Transverse colon (tissue), 4 donors: ENCODE measurements around the gene UTP25. TPM values are rescaled to one million over a fixed set of nuclear protein-coding genes. Genes with fewer than 3 reads are reported as not detected.

Source experiments
- DNase-seq: peaks from one replicate; pipeline ENCODE4 v3.0.0-alpha.2; 2019
- H3K27ac ChIP-seq, 4 donors: fragments of 200-600 bp; sonication (generic); 2 replicates each; pipeline ENCODE4 v1.5.1; 2016 to 2018; ENCODE audit warnings: inconsistent platforms in 4 of 4
- H3K27me3 ChIP-seq: fragments of 200-600 bp; sonication (generic); 2 replicates; pipeline ENCODE4 v1.5.1; 2017; ENCODE audit warnings: inconsistent platforms
- H3K36me3 ChIP-seq, 4 donors: fragments of 200-600 bp; sonication (generic); 2 replicates each; pipeline ENCODE4 v1.5.1; 2017 to 2019; ENCODE audit warnings: inconsistent platforms in 4 of 4
- H3K4me1 ChIP-seq, 4 donors: fragments of 200-600 bp; sonication (generic); 2 replicates each; pipeline ENCODE4 v1.5.1; 2017 to 2020; ENCODE audit warnings: inconsistent platforms in 4 of 4
- H3K4me3 ChIP-seq, 4 donors: fragments of 200-600 bp; sonication (generic); 1 replicate in 1 of 4; 2 replicates in 3 of 4; pipeline versions ENCODE4 v1.5.1 to v1.6.1; 2017 to 2019; ENCODE audit warnings: inconsistent platforms in 4 of 4
- H3K9me3 ChIP-seq, 2 donors: fragments of 200-600 bp; sonication (generic); 2 replicates each; pipeline ENCODE4 v1.5.1; 2017 to 2019; ENCODE audit warnings: inconsistent platforms in 2 of 2
- EP300 ChIP-seq: sonication (generic); formaldehyde crosslinking; IDR thresholded peaks from one replicate; pipeline ENCODE4 v1.6.1; 2017; ENCODE audit warnings: antibody characterized with exemption, low read depth
- POLR2A ChIP-seq: fragments of 450-650 bp; IDR thresholded peaks from one replicate; pipeline ENCODE4 v1.6.1; 2016; ENCODE audit warnings: antibody characterized with exemption, mild to moderate bottlenecking, moderate library complexity
- POLR2AphosphoS5 ChIP-seq, 3 donors: sonication (generic); formaldehyde crosslinking; IDR thresholded peaks; one replicate each; pipeline ENCODE4 v1.6.1; 2016; ENCODE audit warnings: antibody characterized with exemption in 3 of 3
- WGBS, 2 donors: methylation state at CpG; one replicate each; pipeline ENCODE4 v1.1.5; 2018; ENCODE audit warnings: low coverage in 1 of 2; 5-methylcytosine and 5-hydroxymethylcytosine counted together
- in situ Hi-C, 4 donors: fragments of 200-750 bp; cut with MboI; loops; one replicate each; pipeline versions ENCODE4 v1.15.0 to v1.15.1; 2017; ENCODE audit warnings: low sequenced_read_pairs in 3 of 4, low pct_ligation_motif_present in 1 of 4, low pct_unique_long_range_greater_than_20kb in 1 of 4
- intact Hi-C: fragments of 100-400 bp; cut with DNase I; formaldehyde crosslinking; loops from one replicate; pipeline ENCODE4 v1.15.1; 2023; ENCODE audit warnings: low total_unique reads
- total RNA-seq, 4 donors: library from RNA; depleted of rRNA; stranded (reverse); fragments of >200 nt; gene quantifications; one replicate each; pipeline ENCODE4 v1.1.0, GENCODE V29; 2016
- TF ChIP-seq, protein P1 (sequence below), 5 experiments: fragments of 200-600 bp in 3 of 5; fragments of 450-650 bp in 2 of 5; sonication (generic) in 3 of 5; IDR thresholded peaks; 1 replicate in 2 of 5; 2 replicates in 3 of 5; pipeline ENCODE4 v1.5.1; 2016 to 2017; ENCODE audit warnings: antibody characterized with exemption in 5 of 5, inconsistent platforms in 3 of 5, mild to moderate bottlenecking in 2 of 5, moderate library complexity in 1 of 5

Gene UTP25
- total RNA-seq, 4 donors from 2014 or later, result 1.1 to 13.7 (median 6.1) TPM

DNA sequence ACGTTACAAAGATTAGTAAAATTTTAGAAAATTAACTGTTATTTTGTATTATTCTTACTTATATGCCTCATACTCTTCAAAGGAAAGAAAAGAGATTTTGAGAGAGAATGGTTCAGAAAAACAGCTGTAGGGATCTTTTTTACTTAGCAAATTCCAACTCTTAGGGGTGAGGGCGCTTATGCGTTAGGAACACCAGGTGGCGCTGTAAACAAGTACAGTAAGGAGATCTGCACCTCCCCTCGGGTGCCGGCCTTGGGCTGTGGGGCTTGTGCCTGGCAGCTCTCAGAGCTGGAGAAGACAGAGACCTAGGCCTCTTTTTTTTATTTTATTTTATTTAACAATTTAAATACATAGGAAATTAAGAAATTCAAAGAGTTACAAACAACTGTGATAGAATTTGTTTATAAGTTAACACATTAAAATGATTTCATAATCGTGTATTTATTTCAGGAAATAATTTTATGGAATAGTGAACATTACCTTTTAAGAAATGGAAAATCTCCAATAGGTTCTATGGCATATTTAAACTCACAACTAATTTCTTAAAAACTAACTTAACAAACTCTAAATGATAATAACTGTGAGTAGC, 32.6 kb downstream of the UTP25 start:
- intact Hi-C loops, result loop anchor here (10.0 kb wide), 1 partner anchor 134 kb away; no protein-coding TSS in a partner anchor
- TF ChIP-seq POLR2A, result no peak
- TF ChIP-seq, protein P1, sequence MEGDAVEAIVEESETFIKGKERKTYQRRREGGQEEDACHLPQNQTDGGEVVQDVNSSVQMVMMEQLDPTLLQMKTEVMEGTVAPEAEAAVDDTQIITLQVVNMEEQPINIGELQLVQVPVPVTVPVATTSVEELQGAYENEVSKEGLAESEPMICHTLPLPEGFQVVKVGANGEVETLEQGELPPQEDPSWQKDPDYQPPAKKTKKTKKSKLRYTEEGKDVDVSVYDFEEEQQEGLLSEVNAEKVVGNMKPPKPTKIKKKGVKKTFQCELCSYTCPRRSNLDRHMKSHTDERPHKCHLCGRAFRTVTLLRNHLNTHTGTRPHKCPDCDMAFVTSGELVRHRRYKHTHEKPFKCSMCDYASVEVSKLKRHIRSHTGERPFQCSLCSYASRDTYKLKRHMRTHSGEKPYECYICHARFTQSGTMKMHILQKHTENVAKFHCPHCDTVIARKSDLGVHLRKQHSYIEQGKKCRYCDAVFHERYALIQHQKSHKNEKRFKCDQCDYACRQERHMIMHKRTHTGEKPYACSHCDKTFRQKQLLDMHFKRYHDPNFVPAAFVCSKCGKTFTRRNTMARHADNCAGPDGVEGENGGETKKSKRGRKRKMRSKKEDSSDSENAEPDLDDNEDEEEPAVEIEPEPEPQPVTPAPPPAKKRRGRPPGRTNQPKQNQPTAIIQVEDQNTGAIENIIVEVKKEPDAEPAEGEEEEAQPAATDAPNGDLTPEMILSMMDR (IDR thresholded peaks at IDR 0.05), result peak; percentile 65 to 91 (median 86)
- TF ChIP-seq EP300, result no peak
- Histone ChIP-seq H3K9me3 (no peaks in the 10 kb centered on the region), H3K4me3 (no peak overlapping the region), H3K27me3 (peaks cover 17% of the 10 kb centered on the region), H3K4me1 (no peaks in the 10 kb centered on the region), H3K27ac (no peak overlapping the region), H3K36me3 (no peaks in the 10 kb centered on the region)
- 12 to 13% methylated on average over 7 of the region's 7 CpGs for WGBS, 2 donors
- peak; percentile 73 for DNase-seq
- in situ Hi-C loops, result loop anchor here in 2 of 4 donors (25.0 kb wide), 2 partner anchors 127 to 452 kb away; no protein-coding TSS in a partner anchor

DNA sequence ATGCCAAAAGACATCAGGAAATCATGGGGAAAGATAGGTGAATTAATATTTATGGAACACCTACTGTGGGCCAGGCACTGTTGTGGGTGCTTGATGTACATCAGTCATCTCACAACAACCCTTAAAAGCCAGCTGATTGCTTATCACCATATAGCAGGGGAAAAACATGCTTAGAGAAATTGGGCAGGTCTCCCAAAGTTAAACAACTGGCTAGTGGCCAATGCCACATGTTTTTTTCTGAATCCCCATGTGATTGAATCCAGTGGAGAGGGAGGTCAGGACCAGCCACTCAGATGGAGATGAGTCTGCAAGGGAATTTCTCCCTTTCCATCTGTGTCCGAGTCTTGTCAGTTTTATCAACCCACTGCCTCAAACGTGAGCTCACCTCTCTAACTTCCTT, 33.5 kb downstream of the UTP25 start:
- Histone ChIP-seq H3K4me3 (no peak overlapping the region), H3K27me3 (peaks cover 17% of the 10 kb centered on the region), H3K9me3 (no peaks in the 10 kb centered on the region), H3K36me3 (no peaks in the 10 kb centered on the region), H3K4me1 (no peaks in the 10 kb centered on the region), H3K27ac (no peak overlapping the region)
- intact Hi-C loops, result loop anchor here (10.0 kb wide), 1 partner anchor 134 kb away; no protein-coding TSS in a partner anchor
- WGBS, 2 donors, result 51 to 100% methylated on average over 1 to 2 of the region's 2 CpGs
- DNase-seq, result no peak
- TF ChIP-seq EP300, result no peak
- no peak for TF ChIP-seq POLR2A
- no peak for TF ChIP-seq POLR2AphosphoS5 (IDR thresholded peaks at IDR 0.05)
- TF ChIP-seq, protein P1 (IDR thresholded peaks at IDR 0.05), result no peak
- in situ Hi-C loops, result loop anchor here in 2 of 4 donors (25.0 kb wide), 2 partner anchors 126 to 451 kb away; no protein-coding TSS in a partner anchor

DNA sequence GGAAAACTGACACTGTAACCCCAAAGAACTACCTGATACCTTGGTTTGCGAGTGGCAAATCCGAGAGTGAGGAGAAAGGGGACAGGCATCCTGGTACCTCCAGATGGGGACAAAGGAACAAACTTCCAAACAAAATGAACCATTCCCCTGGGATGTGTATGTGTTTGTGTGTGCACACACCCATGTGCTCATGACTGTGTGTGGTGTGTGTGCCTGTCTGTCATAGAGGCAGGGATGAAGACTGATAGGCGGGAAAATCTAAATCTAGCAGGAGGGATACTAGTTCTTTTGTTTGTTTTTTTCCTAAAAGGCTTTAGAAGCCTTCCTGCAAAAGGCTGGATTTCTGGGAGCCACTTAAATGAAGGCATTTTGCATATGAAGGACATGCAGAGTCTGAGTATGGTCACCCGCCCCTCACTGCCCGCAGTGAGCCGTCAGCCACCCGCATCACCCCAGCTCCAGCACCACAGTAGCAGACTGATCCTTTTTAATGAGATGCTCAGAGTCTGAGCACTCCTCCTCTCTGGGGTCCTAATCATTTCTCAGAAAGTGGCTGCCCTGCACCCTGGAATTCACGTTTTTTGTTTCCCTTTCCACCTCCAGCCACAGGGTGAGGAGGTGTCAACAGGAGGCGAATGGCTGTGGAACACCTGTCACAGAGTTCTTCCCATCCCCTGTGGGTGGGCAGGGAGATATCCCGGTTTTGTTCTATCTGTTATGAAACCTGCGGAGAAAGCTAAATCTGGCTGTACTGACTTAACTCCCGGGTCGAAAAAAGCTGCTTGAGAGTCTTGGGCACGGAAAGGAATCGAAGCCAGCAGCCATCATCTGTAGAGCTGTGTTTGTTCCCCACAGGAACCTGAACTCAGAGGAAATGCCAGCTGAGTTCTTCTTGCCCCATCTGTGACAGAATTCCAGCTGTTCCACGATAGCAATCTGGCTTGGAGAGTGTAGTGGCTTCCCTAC, 34.9 kb downstream of the UTP25 start:
- H3K27me3 ChIP-seq, result peaks cover 17% of the 10 kb centered on the region
- no peak overlapping the region for H3K4me3 ChIP-seq
- H3K36me3 ChIP-seq, result no peaks in the 10 kb centered on the region
- H3K4me1 ChIP-seq, result no peaks in the 10 kb centered on the region
- 67 to 74% methylated on average over 5 to 16 of the region's 16 CpGs for WGBS, 2 donors
- no peak for DNase-seq
- H3K27ac ChIP-seq, result no peak overlapping the region
- intact Hi-C loops (loop anchor here (10.0 kb wide), 1 partner anchor 132 kb away; no protein-coding TSS in a partner anchor), in situ Hi-C loops (loop anchor here in 2 of 4 donors (25.0 kb wide), 2 partner anchors 125 to 450 kb away; no protein-coding TSS in a partner anchor)
- TF ChIP-seq, protein P1 (IDR thresholded peaks at IDR 0.05), result no peak
- TF ChIP-seq POLR2A (no peak), POLR2AphosphoS5 (IDR thresholded peaks at IDR 0.05) (no peak), EP300 (no peak)
- H3K9me3 ChIP-seq, result no peaks in the 10 kb centered on the region
